CD4-positive, alpha-beta T cell treated with Interleukin-12 subunit alpha and Interleukin-12 subunit beta, for 1 hour (primary cell): ENCODE data around the gene CFAP99.

Experiments
- DNase-seq: peaks from one replicate; pipeline ENCODE4 v3.0.0-alpha.2; 2020

The CFAP99 gene

GRCh38 chr4:2432004-2432403 lies 13.2 kb downstream of the CFAP99 start:
- DNase-seq = no peak

- no peak for DNase-seq
Observed at GRCh38 chr4:2432991-2433530, 14.3 kb downstream of the CFAP99 start.

- no peak for DNase-seq
Observed at GRCh38 chr4:2433609-2434350, 15.0 kb downstream of the CFAP99 start.

- DNase-seq = no peak
Observed at GRCh38 chr4:2434420-2434819, 15.7 kb downstream of the CFAP99 start.

- DNase-seq = no peak
Observed at GRCh38 chr4:2436301-2436700, 17.5 kb downstream of the CFAP99 start.

GRCh38 chr4:2436761-2437474 lies 18.2 kb downstream of the CFAP99 start:
- DNase-seq = no peak

- no peak for DNase-seq
Observed at GRCh38 chr4:2437475-2438215, 18.9 kb downstream of the CFAP99 start.

- no peak for DNase-seq
Observed at GRCh38 chr4:2438822-2439718, 20.3 kb downstream of the CFAP99 start.

- peak; percentile 78 for DNase-seq
Observed at GRCh38 chr4:2441393-2442174, 22.8 kb downstream of the CFAP99 start.

- DNase-seq = no peak
Observed at GRCh38 chr4:2442175-2442993, 23.6 kb downstream of the CFAP99 start.

- DNase-seq = no peak
Observed at GRCh38 chr4:2443061-2443730, 24.4 kb downstream of the CFAP99 start.

GRCh38 chr4:2443956-2444740 lies 25.4 kb downstream of the CFAP99 start:
- DNase-seq = no peak

- DNase-seq = no peak
Observed at GRCh38 chr4:2445130-2445529, 26.4 kb downstream of the CFAP99 start.

GRCh38 chr4:2445571-2445970 lies 26.8 kb downstream of the CFAP99 start:
- no peak for DNase-seq

GRCh38 chr4:2446656-2447564 lies 28.2 kb downstream of the CFAP99 start:
- DNase-seq = no peak

GRCh38 chr4:2448589-2448988 lies 29.8 kb downstream of the CFAP99 start:
- no peak for DNase-seq

GRCh38 chr4:2449051-2449450 lies 30.3 kb downstream of the CFAP99 start:
- DNase-seq = no peak
